ENCODE data around the gene TMEM120B.
"Not testable (repeated sequence)": the region's sequence is repeated elsewhere in the genome, so short reads cannot be mapped to it uniquely, and the experiment has no call there.

The TMEM120B gene

DNA sequence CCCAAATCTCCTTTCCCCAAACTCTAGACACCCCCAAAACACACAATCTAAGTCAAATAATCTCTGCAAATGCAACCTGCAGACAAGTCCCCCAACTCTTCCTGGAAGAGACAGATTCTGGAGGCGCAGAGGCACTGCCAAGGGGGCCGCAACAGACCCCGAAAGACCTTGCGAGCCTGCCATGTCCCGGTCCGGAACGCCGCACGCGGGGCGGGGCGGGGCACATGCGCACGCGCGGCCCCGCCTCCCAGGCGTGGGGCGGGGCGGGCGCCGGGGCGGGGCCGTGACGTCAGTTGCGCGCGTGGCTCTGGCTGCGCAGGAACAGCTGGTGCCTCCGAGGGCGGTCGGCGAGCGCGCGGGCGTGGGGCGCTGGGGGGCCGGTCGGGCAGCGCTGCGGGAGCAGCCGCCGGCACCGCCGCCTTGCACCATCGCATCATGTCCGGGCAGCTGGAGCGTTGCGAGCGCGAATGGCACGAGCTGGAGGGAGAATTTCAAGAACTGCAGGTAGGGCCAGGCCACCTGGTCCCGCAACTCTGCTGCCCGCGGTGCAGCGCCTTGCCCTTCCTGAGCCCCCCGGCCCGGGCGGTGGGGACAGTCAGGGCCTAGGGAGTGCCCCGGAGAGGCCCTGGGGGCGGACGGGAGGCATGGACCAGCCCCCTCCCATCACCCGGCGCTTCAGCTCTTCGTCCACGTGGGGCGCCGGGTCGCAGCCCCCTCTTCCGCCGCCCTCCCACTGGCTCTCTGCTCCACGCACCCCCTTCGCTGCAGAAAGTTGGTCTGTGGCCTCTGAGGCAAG lies at the start of gene TMEM120B:
Gene TMEM120B, plus strand, starts transcription at position 292 of the 796 bp plus-strand sequence. Its CDS starts 144 bp downstream, at position 436.
- peak; percentile 80 for DNase-seq (ENCODE audit: low read depth)

DNA sequence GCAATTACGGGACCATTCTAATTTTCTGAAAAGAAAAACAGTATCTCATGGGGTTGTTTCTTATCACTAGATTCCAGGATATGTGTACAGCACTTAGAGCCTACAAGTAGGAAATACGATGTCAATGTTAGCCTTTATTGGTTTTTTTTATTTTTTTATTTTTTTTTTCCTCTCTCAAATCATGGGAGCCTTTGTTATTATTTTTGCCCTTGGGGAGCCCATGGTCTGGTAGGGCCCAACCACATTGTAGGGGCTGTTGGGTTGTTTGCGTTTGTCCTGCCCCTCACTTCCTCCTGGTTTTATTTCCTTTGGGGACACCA lies 49.0 kb upstream of the TMEM120B start:
- no peak for DNase-seq (ENCODE audit: low read depth)

DNA sequence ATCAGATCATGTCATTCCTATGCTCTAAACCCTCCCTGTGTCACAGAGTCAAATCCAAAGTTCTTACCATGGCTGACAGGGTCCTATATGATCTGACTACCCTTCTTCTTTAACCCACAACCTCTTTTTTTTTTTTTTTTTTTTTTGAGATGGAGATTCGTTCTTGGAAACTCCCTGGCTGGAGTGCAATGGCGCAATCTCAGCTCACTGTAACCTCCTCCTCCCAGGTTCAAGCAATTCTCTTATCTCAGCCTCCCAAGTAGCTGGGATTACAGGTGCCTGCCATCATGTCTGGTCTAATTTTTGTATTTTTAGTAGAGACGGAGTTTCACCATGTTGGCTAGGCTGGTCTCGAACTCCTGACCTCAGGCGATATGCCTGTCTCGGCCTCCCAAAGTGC lies 45.7 kb upstream of the TMEM120B start:
- DNase-seq (ENCODE audit: low read depth), result not testable (repeated sequence)

DNA sequence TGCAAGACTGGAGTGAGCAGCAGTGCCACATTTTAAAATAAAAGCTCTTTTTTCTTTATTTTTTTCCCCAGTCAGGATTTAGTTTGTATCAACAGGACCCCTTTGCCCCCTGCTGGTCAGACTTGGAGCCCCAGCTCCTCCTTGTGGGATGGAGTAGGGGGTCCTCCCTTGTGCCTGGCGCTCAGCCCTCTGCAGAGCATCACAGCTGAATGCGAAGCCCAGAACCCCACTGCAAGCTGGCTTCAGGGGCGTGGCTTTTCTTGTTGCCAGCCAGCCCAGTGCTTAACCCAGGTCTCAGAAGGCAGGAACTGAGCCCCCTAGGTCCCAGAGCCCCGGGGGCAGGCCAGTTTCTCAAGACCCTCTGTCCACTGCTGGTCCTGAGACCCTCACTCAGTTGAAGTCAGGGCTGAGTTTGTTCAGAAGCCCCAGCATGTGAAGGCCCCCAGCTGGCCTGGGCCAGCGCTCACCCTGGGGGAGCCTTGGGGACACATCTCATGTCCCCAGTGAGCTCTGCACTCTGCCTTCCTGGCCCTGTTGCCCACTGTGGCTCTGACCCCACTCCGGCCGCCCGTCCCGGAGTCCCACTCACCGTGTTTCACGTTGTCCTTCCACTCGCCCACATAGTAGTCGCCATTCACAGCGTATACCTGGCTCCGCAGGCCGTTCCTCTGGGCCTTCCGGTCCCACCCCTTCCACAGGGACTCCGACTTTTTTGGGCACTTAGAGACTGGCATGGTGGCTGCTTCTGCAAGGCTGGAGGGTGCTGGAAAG lies 43.6 kb upstream of the TMEM120B start:
- DNase-seq (ENCODE audit: low read depth), result peak; percentile 38

DNA sequence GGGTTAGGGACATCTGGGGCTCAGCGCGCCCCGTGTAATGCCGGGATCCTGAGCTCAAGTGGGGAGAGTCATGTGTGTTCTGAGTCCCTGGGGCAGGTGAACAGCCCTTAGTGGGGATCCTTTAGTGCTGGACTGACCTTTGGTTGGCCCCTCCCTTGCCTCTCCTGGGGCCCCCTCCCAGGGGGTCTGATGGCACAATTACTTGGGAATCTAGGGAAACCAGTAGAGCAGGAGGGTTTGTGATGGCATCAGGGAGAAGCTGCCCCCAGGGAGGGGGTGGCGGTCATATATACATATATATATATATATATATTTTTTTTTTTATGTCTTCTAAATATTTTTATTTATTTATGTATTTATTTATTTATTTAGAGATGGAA lies 43.0 kb upstream of the TMEM120B start, which contains the start of gene MORN3:
Gene MORN3, minus strand, starts transcription at position 134 of the 380 bp plus-strand sequence. CDS start 171 bp downstream, outside the sequence.
- DNase-seq (ENCODE audit: low read depth), result no peak

DNA sequence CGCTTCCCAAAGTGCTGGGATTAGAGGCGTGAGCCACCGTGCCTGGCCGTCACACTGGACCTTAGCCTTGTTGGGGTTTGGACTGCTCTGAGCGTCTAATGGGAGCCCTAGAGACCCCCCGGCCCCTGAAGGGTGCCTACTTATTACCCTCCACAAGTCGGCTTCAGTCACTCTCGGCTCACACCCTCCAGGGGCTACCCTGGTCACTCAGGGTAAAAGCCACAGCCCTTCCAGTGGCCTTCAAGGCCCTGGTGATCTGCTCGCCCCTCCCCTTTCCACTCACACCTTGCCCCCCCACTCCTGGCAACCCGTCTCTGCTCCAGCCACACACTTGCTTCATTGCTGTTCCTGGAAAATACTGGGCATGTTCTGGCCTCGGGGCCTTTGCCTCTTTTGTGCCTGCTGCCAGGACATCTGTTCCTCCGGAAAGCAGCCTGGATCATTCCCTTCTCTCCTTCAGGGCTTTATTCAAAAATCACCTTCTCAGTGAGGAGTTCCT lies 39.5 kb upstream of the TMEM120B start:
- DNase-seq (ENCODE audit: low read depth), result no peak

DNA sequence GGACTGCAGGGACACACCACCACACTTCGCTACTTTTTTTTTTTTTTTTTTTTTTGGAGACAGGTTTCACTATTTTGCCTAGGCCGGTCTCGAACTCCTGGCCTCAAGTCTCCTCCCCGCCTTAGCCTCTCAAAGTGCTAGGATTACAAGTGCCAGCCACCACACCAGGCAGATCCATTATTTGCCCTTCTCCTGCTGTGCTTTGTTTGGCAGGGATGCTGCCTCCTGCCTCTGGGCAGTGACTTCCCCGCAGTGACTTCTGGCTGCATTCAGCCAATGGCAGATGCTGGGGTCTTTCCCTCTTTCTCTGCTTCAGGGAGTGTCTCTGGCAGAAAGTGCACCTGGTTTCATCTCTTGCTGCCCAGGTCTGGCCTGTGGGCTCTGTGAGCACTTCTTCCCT lies 36.4 kb upstream of the TMEM120B start:
- DNase-seq (ENCODE audit: low read depth), result no peak

DNA sequence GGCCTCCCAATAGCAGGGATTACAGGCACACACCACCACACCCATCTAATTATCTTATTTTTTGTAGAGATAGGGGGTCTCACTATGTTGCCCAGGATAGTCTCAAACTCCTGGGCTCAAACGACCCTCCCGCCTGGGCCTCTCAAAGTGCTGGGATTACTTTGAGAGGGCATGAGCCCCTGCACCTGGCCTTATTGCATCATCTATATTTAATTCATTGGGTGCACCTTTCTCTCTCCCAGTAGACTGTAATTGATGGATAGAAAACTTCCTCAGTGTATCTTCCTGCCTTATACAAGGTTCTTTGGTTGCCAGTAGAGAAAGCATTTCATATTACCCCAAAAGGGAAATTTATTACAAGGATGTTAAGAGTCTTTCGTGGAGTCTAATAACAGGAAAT lies 34.2 kb upstream of the TMEM120B start:
- DNase-seq (ENCODE audit: low read depth), result no peak

DNA sequence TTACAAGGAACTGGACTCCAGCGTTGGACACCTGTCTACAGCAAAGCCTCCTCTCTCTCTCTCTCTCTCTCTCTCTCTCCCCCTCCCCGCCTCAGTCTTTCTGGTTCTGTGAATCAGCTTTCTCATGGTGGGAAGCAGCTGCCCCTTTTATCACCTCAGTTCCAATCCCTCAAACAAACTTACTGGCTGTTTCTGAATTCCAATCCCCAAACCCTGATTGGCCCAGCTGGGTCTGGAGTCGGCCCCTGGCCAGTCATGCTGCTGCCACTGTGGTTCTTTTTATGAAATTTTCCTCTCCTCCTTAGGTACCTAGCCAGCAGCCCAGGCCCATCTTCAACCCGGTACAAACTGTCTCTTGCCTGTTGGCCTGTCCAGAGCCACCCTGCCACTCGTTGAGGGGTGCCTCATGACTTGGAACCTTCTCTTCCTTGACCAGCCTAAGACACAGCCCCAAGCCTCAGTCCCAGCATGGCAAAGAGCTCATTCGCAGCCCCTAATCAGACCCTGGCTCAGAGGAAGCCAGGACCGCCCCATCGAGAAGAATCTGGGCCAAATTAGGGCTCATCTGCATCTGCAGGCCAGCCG lies 33.7 kb upstream of the TMEM120B start:
- DNase-seq (ENCODE audit: low read depth), result no peak

DNA sequence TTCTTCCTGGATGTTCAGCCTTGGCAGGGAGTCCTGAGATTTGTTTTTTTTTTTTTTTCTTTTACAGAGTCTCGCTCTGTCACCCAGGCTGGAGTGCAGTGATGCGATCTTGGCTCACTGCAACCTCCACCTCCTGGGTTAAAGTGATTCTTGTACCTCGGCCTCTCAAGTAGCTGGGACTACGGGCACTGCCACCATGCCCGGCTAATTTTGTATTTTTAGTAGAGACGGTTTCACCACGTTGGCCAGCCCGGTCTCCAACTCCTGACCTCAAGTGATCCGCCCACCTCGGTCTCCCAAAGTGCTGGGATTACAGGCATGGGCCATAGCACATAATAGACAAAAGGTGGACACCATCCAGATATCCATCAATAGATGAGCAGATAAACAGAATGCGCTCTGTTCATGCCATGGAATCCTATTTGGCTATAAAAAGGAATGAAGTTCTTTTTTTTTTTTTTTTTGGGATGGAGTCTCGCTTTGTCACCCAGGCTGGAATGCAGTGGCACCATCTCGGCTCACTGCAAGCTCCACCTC lies 32.8 kb upstream of the TMEM120B start:
- not testable (repeated sequence) for DNase-seq (ENCODE audit: low read depth)

DNA sequence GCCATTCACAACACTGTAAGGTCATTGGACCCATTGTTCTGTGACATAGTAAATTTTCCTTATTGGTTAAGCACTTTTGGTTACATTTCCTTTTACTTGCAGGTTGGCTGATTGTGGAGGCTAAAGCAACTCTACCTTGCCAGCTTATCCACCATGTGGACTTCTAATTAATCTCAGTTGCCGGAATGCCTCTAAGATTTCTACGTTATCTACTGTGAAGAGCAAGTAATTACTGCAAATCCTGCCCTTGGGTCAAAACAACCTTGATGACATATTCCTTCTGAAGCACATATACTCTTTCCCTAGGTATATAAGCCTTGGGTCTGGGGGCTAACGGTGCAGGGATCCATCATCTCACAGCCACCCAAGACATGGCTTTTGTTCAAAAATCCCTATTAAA lies 23.6 kb upstream of the TMEM120B start:
- DNase-seq (ENCODE audit: low read depth), result no peak

DNA sequence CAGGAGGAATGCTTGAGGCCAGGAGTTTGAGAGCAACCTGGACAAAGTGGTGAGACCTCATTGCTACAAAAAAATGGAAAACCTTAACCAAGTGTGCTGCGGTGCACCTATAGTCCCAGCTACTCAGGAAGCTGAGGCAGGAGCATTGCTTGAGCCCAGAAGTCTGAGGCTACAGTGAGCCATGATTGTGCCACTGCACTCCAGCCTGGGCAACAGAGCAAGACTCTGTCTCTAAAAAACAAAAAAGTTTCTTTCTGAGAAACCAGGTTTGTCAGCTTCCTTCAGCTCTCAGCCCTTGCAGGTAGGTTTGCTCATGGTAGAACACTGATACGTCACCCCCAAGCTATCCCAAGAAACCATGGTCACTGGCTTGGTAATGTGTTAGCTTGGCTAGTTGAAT lies 23.1 kb upstream of the TMEM120B start:
- DNase-seq (ENCODE audit: low read depth), result no peak

DNA sequence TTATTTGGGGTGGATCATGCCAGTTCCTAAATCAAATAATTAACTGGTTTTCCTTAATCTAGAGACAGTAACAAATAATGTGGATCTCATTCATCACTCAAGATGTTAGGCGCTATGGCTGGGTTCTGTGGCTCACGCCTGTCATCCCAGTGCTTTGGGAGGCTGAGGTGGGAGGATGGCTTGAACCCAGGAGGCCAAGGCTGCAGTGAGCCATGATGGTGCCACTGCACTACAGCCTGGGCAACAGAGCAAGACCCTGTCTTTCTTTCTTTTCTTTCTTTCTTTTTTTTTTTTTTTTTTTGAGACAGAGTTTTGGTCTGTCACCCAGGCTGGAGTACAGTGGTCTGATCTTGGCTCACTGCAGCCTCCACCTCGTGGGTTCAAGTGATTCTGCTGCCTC lies 19.8 kb upstream of the TMEM120B start:
- not testable (repeated sequence) for DNase-seq (ENCODE audit: low read depth)

DNA sequence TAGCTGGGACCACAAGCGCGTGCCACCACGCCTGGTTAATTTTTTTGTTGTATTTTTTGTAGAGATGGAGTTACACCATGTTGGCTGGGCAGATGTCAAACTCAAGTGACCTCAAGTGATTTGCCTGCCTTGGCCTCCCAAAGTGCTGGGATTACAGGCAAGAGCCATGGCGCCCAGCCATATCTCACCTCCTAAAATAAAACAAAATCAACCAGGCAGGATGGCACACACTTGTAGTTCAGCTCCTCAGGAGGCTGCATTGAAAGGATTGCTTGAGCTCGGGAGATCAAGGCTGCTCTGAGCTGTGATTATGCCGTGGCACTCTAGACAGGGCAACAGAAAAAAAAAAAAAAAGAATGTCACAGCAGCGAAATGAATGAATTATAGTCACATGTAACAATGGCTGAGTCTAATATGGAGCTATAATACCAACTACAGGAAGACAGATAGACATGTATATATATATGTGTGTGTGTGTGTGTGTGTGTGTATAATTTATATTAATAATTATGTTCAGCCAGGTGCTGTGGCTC lies 19.3 kb upstream of the TMEM120B start:
- DNase-seq (ENCODE audit: low read depth), result no peak

DNA sequence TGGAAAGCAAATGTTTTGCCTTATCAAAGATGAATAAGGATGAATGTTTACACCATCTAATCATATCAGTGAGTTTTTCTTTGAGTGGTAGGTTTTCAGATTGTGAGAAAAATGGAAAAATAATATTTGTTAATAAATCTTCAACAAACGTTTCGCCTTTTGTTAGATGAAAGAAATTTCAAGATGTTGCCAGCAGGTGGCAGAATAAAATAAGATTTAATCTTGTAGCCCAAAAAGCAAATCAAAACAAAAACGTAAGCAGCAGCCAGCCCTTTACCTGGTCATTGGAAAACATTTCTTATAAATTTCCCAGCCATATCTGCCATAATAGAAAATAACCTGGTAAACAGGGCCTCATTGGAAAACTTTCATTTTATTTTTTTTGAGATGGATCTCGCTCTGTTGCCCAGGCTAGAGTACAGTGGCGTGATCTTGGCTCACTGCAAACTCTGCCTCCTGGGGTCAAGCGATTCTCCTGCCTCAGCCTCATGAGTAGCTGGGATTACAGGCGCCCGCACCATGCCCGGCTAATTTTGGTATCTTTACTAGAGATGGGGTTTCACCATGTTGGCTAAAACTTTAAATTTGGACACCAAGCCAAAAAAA lies 15.4 kb upstream of the TMEM120B start:
- DNase-seq (ENCODE audit: low read depth), result no peak

DNA sequence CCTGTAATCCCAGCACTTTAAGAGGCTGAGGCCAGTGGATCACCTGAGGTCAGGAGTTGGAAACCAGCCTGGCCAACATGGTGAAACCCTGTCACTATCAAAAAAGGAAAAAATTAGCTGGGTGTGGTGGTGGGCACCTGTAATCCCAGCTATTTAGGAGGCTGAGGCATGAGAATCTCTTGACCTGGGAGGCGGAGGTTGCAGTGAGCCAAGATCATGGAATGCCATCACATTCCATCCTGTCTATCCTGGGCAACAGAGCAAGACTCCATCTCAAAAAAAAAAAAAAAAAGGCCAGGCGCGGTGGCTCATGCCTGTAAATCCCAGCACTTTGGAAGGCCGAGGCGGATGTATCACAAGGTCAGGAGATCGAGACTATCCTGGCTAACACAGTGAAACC lies 14.7 kb upstream of the TMEM120B start:
- not testable (repeated sequence) for DNase-seq (ENCODE audit: low read depth)

DNA sequence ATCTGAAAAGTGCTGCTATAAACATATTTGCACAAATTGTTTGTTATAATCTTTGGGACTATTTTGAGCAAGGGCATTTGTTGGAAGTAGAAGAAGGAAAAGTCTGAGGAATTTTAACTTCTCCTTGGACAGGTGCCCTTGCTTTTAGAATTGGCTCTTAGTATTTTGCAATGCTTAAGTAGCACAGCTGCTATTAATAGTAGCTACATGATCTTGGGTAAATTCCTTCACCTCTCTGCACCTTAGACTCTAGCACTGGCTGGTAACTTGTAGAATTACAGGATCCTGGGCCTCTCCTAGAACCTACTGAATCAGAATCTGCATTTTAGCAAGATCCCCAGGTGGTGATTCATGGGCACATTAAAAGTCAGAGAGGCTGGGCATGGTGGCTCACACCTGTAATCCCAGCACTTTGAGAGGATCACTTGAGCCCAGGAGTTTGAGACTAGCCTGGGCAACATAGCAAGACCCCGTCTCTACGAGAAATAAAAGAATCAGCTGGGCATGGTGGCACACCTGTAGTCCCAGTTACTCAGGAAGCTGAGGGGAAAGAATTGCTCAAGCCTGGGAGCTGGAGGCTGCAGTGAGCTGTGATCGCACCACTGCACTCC lies 10.8 kb upstream of the TMEM120B start:
- no peak for DNase-seq (ENCODE audit: low read depth)

DNA sequence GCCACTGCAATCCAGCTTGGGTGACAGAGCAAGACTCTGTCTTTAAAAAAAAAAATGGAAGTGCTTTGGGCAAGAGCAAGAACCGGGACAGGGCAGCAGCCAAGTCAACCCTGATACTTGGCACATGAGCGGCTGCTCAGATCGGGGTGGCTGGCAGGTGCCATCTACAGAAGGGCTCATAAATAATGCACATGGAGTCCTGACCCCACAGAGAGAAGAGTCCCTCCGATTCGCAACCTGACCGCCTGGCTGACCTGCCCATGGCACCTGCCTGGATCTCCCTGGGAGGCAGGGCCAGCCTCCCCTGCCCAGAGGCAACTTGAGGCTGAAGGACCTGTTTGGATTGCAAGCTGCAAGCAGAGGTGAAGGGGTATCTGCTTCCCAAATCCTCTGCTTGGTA lies 9.6 kb upstream of the TMEM120B start:
- no peak for DNase-seq (ENCODE audit: low read depth)

DNA sequence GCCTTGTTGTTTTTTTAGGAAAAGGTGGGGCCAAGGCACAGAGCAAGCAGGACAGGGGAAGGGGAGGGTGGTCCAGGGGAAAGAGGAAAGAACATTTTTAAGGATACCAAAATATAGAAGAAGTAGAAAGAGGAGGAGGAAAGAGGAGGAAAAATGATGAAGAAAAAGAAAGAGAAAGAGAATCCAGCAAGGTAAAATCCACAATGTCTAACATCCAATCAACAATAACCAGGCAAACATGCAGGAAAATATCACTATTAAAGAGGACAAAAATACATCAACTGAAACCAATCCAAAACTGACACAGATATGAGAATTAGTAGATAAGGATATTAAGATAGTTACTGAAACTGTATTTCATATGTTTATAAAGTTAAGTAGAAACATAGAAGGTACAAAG lies 7.0 kb upstream of the TMEM120B start:
- no peak for DNase-seq (ENCODE audit: low read depth)

DNA sequence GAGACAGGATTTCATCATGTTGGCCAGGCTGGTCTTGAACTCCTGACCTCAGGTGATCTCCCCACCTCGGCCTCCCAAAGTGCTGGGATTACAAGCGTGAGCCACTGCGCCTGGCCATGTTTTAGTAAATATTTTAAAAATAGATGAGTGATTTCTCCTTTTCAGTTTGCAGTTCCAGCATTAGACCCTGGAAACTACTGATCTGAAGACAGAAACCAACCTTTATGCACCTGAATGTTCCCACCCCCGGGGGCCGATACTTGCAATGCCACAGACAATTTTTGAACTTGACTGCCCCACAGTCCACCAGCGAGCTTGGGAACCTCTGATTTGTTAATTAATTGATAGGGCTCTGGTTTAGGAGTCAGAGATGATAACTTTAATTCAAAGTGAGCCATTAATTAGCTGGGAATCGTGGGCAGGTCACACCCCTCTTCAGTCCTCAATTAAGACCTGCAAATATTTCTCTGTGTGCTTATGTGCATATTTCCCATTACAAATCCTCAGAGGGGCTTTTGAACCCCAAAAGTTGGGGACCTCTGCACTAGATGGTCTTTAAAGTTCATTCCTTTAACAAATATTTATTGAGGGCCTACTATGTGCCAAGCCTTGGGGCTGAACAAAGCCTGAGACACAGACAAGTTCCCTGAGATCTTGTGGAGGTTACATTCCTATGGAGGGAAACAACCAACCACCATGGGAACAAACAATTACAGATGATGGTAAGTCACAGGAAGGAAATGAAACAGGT lies 4.1 kb upstream of the TMEM120B start:
- DNase-seq (ENCODE audit: low read depth), result no peak

DNA sequence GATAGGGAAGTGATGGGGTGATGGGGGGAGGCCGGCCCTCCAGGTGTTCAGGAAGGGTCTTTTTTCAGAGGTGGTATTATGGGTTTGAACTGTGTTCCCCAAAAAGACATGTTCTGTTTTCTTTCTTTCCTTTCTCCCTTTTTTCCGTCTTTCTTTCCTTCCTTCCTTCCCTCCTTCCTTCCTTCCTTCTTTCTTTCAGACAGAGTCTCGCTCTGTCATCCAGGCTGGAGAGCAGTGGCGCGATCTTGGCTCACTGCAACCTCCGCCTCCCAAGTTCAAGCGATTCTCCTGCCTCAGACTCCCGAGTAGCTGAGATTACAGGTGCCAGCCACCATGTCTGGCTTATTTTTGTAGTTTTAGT lies 3.5 kb upstream of the TMEM120B start:
- not testable (repeated sequence) for DNase-seq (ENCODE audit: low read depth)

Data from activated T-cell treated with anti-CD3 and anti-CD28 coated beads for 24 hours (primary cell).